Osteoblast (primary cell): ENCODE data around the gene TRA2A. TPM values are rescaled to one million over a fixed set of nuclear protein-coding genes. Genes with fewer than 3 reads are reported as not detected.

Source experiments
- DNase-seq: peaks from one replicate; pipeline ENCODE4 v3.0.0; 2011; ENCODE audit warnings: low spot score, mixed read lengths; ENCODE audit not compliant: insufficient read length; ENCODE audit errors: missing footprints
- H2AFZ ChIP-seq: 2 replicates; pipeline ENCODE4 v1.6.0; 2011; ENCODE audit warnings: mild to moderate bottlenecking, low read length
- H3K27ac ChIP-seq: 2 replicates; pipeline ENCODE4 v1.5.1; 2011; ENCODE audit warnings: mild to moderate bottlenecking, low read depth, low read length, moderate library complexity
- H3K27me3 ChIP-seq: 2 replicates; pipeline ENCODE4 v1.6.0; 2012; ENCODE audit warnings: mild to moderate bottlenecking, control low read depth, inconsistent platforms, low read length, moderate library complexity; ENCODE audit not compliant: insufficient read depth
- H3K36me3 ChIP-seq: 2 replicates; pipeline ENCODE4 v1.5.1; 2011; ENCODE audit warnings: mild to moderate bottlenecking, low read length, control low read depth, moderate library complexity; ENCODE audit not compliant: insufficient read depth
- H3K4me1 ChIP-seq: 2 replicates; pipeline ENCODE4 v1.5.1; 2011; ENCODE audit warnings: mild to moderate bottlenecking, low read length, control low read depth, moderate library complexity; ENCODE audit not compliant: insufficient read depth
- H3K4me2 ChIP-seq: 2 replicates; pipeline ENCODE4 v1.6.0; 2011; ENCODE audit warnings: mild to moderate bottlenecking, low read length; ENCODE audit not compliant: insufficient read depth
- H3K4me3 ChIP-seq: fragments of 200-600 bp; sonication (generic); 3 replicates; pipeline ENCODE4 v1.5.1; 2012; ENCODE audit warnings: mild to moderate bottlenecking, low read length, inconsistent platforms; ENCODE audit not compliant: insufficient read depth
- H3K79me2 ChIP-seq: 2 replicates; pipeline ENCODE4 v1.6.0; 2012; ENCODE audit warnings: mild to moderate bottlenecking, low read length, control low read depth, inconsistent platforms; ENCODE audit not compliant: insufficient read depth
- H3K9me3 ChIP-seq: 2 replicates; pipeline ENCODE4 v1.5.1; 2011; ENCODE audit warnings: low read depth, low read length, control low read depth
- H4K20me1 ChIP-seq: 2 replicates; pipeline ENCODE4 v1.6.0; 2012; ENCODE audit warnings: mild to moderate bottlenecking, low read length, control low read depth; ENCODE audit not compliant: insufficient read depth
- CTCF ChIP-seq: IDR thresholded peaks from 2 replicates; pipeline ENCODE4 v1.5.1; 2011; ENCODE audit warnings: mild to moderate bottlenecking, low read depth, low read length, moderate library complexity; ENCODE audit errors: extremely low read depth
- total RNA-seq: library from RNA; depleted of rRNA; stranded (reverse); fragments of >200 nt; gene quantifications from 2 replicates; pipeline ENCODE4 v1.2.3, GENCODE V29; 2012

TRA2A gene
- 23.6 and 25.7 TPM in 2 replicates for total RNA-seq

GRCh38 chr7:23531794-23532489 lies at the start of gene TRA2A:
Gene TRA2A (minus strand): TSS chr7:23531981. CDS start chr7:23531824, 157 bp downstream.
- peak within 1 kb of the TSS; percentile 96 for H2AFZ ChIP-seq
- H3K27ac ChIP-seq = peak within 1 kb of the TSS; percentile 99
- H3K79me2 ChIP-seq = peaks cover 49% of the 10 kb centered on the region
- H3K4me3 ChIP-seq = peak within 1 kb of the TSS; percentile 92
- no peaks in the 10 kb centered on the region for H3K36me3 ChIP-seq
- no peak for TF ChIP-seq CTCF
- H3K9me3 ChIP-seq = no peaks in the 10 kb centered on the region
- H3K4me2 ChIP-seq = peak within 1 kb of the TSS; percentile 96
- no peaks in the 10 kb centered on the region for H3K27me3 ChIP-seq
- peaks cover 19% of the 10 kb centered on the region for H3K4me1 ChIP-seq
- H4K20me1 ChIP-seq = peaks cover 43% of the 10 kb centered on the region
- peak; percentile 97 for DNase-seq

GRCh38 chr7:23570592-23571200 lies 38.9 kb upstream of the TRA2A start:
- Histone ChIP-seq H3K4me1 (no peaks in the 10 kb centered on the region), H3K27ac (no peak overlapping the region), H4K20me1 (no peaks in the 10 kb centered on the region), H3K9me3 (no peaks in the 10 kb centered on the region), H3K27me3 (no peaks in the 10 kb centered on the region), H3K36me3 (no peaks in the 10 kb centered on the region), H3K79me2 (no peaks in the 10 kb centered on the region), H3K4me2 (no peak overlapping the region), H2AFZ (peak overlapping the region; percentile 67), H3K4me3 (no peak overlapping the region)
- peak; percentile 91 for DNase-seq
- peak; percentile 88 for TF ChIP-seq CTCF

GRCh38 chr7:23558303-23558702 lies 26.5 kb upstream of the TRA2A start:
- no peak overlapping the region for H3K4me2 ChIP-seq
- no peaks in the 10 kb centered on the region for H3K36me3 ChIP-seq
- peaks cover 11% of the 10 kb centered on the region for H3K27me3 ChIP-seq
- no peaks in the 10 kb centered on the region for H3K4me1 ChIP-seq
- H3K27ac ChIP-seq = no peak overlapping the region
- H3K4me3 ChIP-seq = no peak overlapping the region
- no peak for DNase-seq
- H3K79me2 ChIP-seq = no peaks in the 10 kb centered on the region
- no peaks in the 10 kb centered on the region for H3K9me3 ChIP-seq
- no peak overlapping the region for H2AFZ ChIP-seq
- H4K20me1 ChIP-seq = no peaks in the 10 kb centered on the region
- TF ChIP-seq CTCF = no peak

- Histone ChIP-seq H3K27ac (no peak overlapping the region), H3K36me3 (no peaks in the 10 kb centered on the region), H3K27me3 (peaks cover 2% of the 10 kb centered on the region), H3K4me1 (no peaks in the 10 kb centered on the region), H3K4me3 (no peak overlapping the region), H3K4me2 (no peak overlapping the region), H3K79me2 (no peaks in the 10 kb centered on the region), H3K9me3 (no peaks in the 10 kb centered on the region), H2AFZ (no peak overlapping the region), H4K20me1 (no peaks in the 10 kb centered on the region)
- no peak for TF ChIP-seq CTCF
- DNase-seq = no peak
Observed at GRCh38 chr7:23547662-23548061, 15.9 kb upstream of the TRA2A start.
